Neuron (in vitro differentiated cells): ENCODE data around the gene EMID1.

Source experiments
- H2AFZ ChIP-seq: one replicate; pipeline ENCODE4 v1.6.1; 2013; ENCODE audit warnings: low read depth, mild to moderate bottlenecking, inconsistent platforms, low read length, moderate library complexity
- H3K27me3 ChIP-seq: one replicate; pipeline ENCODE4 v1.6.1; 2013; ENCODE audit warnings: low read length; ENCODE audit not compliant: insufficient read depth
- H3K36me3 ChIP-seq: one replicate; pipeline ENCODE4 v1.6.1; 2013; ENCODE audit warnings: low read length; ENCODE audit not compliant: insufficient read depth
- H3K4me1 ChIP-seq: one replicate; pipeline ENCODE4 v1.6.1; 2013; ENCODE audit warnings: low read length; ENCODE audit not compliant: insufficient read depth
- H3K4me3 ChIP-seq: 2 replicates; pipeline ENCODE4 v1.5.1; 2013; ENCODE audit warnings: mild to moderate bottlenecking, low read length, moderate library complexity
- H3K9me3 ChIP-seq: one replicate; pipeline ENCODE4 v1.6.1; 2013; ENCODE audit warnings: low read length

Gene EMID1

GRCh38 chr22:29258407-29259252 lies 52.9 kb downstream of the EMID1 start:
- H3K36me3 ChIP-seq: peaks cover 14% of the 10 kb centered on the region
- no peaks in the 10 kb centered on the region for H3K27me3 ChIP-seq
- H3K9me3 ChIP-seq: no peaks in the 10 kb centered on the region
- no peaks in the 10 kb centered on the region for H3K4me1 ChIP-seq
- no peak overlapping the region for H3K4me3 ChIP-seq
- no peak overlapping the region for H2AFZ ChIP-seq

- Histone ChIP-seq H3K9me3 (no peaks in the 10 kb centered on the region), H3K36me3 (peaks cover 19% of the 10 kb centered on the region), H3K27me3 (no peaks in the 10 kb centered on the region), H2AFZ (no peak overlapping the region), H3K4me3 (no peak overlapping the region), H3K4me1 (no peaks in the 10 kb centered on the region)
These were observed 53.7 kb downstream of the EMID1 start for GRCh38 chr22:29259253-29259899.

- Histone ChIP-seq H2AFZ (no peak overlapping the region), H3K4me3 (no peak overlapping the region), H3K9me3 (no peaks in the 10 kb centered on the region), H3K27me3 (no peaks in the 10 kb centered on the region), H3K4me1 (no peaks in the 10 kb centered on the region), H3K36me3 (peaks cover 21% of the 10 kb centered on the region)
These were observed 54.4 kb downstream of the EMID1 start for GRCh38 chr22:29260031-29260560.

- Histone ChIP-seq H3K4me3 (no peak overlapping the region), H2AFZ (no peak overlapping the region), H3K36me3 (peaks cover 27% of the 10 kb centered on the region), H3K27me3 (no peaks in the 10 kb centered on the region), H3K4me1 (peaks cover 2% of the 10 kb centered on the region), H3K9me3 (no peaks in the 10 kb centered on the region)
These were observed 55.1 kb downstream of the EMID1 start for GRCh38 chr22:29260601-29261315.

- H3K36me3 ChIP-seq: peaks cover 29% of the 10 kb centered on the region
- no peak overlapping the region for H3K4me3 ChIP-seq
- H3K4me1 ChIP-seq: peaks cover 15% of the 10 kb centered on the region
- H3K9me3 ChIP-seq: no peaks in the 10 kb centered on the region
- no peaks in the 10 kb centered on the region for H3K27me3 ChIP-seq
- no peak overlapping the region for H2AFZ ChIP-seq
These were observed 58.1 kb downstream of the EMID1 start for GRCh38 chr22:29263791-29264276.

GRCh38 chr22:29265305-29265704 lies 59.6 kb downstream of the EMID1 start:
- Histone ChIP-seq H3K9me3 (no peaks in the 10 kb centered on the region), H3K4me1 (peaks cover 28% of the 10 kb centered on the region), H3K36me3 (peaks cover 33% of the 10 kb centered on the region), H3K4me3 (no peak overlapping the region), H2AFZ (no peak overlapping the region), H3K27me3 (no peaks in the 10 kb centered on the region)

- peaks cover 34% of the 10 kb centered on the region for H3K4me1 ChIP-seq
- H3K27me3 ChIP-seq: no peaks in the 10 kb centered on the region
- H2AFZ ChIP-seq: no peak overlapping the region
- H3K4me3 ChIP-seq: no peak overlapping the region
- H3K36me3 ChIP-seq: peaks cover 35% of the 10 kb centered on the region
- no peaks in the 10 kb centered on the region for H3K9me3 ChIP-seq
These were observed 60.2 kb downstream of the EMID1 start for GRCh38 chr22:29265929-29266328.

- Histone ChIP-seq H3K36me3 (peaks cover 39% of the 10 kb centered on the region), H2AFZ (peak overlapping the region; percentile 81), H3K27me3 (no peaks in the 10 kb centered on the region), H3K9me3 (no peaks in the 10 kb centered on the region), H3K4me3 (peak overlapping the region; percentile 79), H3K4me1 (peaks cover 43% of the 10 kb centered on the region)
These were observed 61.1 kb downstream of the EMID1 start for GRCh38 chr22:29266564-29267461.

- Histone ChIP-seq H3K27me3 (no peaks in the 10 kb centered on the region), H3K9me3 (no peaks in the 10 kb centered on the region), H3K36me3 (peaks cover 46% of the 10 kb centered on the region), H2AFZ (peak overlapping the region; percentile 81), H3K4me3 (peak overlapping the region; percentile 79), H3K4me1 (peaks cover 49% of the 10 kb centered on the region)
These were observed 61.8 kb downstream of the EMID1 start for GRCh38 chr22:29267462-29267857.

GRCh38 chr22:29267858-29268510 lies 62.3 kb downstream of the EMID1 start, which contains the start of the genes EWSR1 and RHBDD3:
Gene EWSR1 (plus strand): TSS chr22:29268268. CDS start chr22:29268337, 69 bp downstream.
Gene RHBDD3 (minus strand): TSS chr22:29267981. CDS start chr22:29265626, 2,355 bp downstream.
- Histone ChIP-seq H3K9me3 (no peaks in the 10 kb centered on the region), H3K36me3 (peaks cover 51% of the 10 kb centered on the region), H2AFZ (peak within 1 kb of the TSS; percentile 81), H3K4me1 (peaks cover 53% of the 10 kb centered on the region), H3K4me3 (peak within 1 kb of the TSS; percentile 79), H3K27me3 (no peaks in the 10 kb centered on the region)

- Histone ChIP-seq H2AFZ (no peak overlapping the region), H3K9me3 (no peaks in the 10 kb centered on the region), H3K27me3 (no peaks in the 10 kb centered on the region), H3K4me1 (peaks cover 56% of the 10 kb centered on the region), H3K36me3 (peaks cover 55% of the 10 kb centered on the region), H3K4me3 (peak overlapping the region; percentile 79)
These were observed 63.0 kb downstream of the EMID1 start for GRCh38 chr22:29268511-29269229.
